Keratinocyte (primary cell): Measurements from ENCODE around the gene DIS3L2. TPM values are rescaled to one million over a fixed set of nuclear protein-coding genes. Genes with fewer than 3 reads are reported as not detected.

Source experiments
- DNase-seq: peaks from one replicate; pipeline ENCODE4 v3.0.0-alpha.2; 2011; ENCODE audit warnings: low read depth, missing footprints, low spot score
- FAIRE-seq: peaks from 2 replicates; lab custom pipeline; 2011; peaks lifted over from hg19 to GRCh38; lab: Jason Lieb, UNC
- H2AFZ ChIP-seq: 2 replicates; pipeline ENCODE4 v1.6.0; 2012; ENCODE audit warnings: low read length, control low read depth, inconsistent platforms; ENCODE audit not compliant: control insufficient read depth
- H3K27ac ChIP-seq: 2 replicates; pipeline ENCODE4 v1.5.1; 2011; ENCODE audit warnings: low read length; ENCODE audit not compliant: control insufficient read depth, insufficient read depth
- H3K27me3 ChIP-seq: 3 replicates; pipeline ENCODE4 v1.6.0; 2011; ENCODE audit warnings: low read length; ENCODE audit not compliant: control insufficient read depth, insufficient read depth; ENCODE audit errors: extremely low read depth
- H3K36me3 ChIP-seq, 2 experiments: 2 replicates in 1 of 2; 3 replicates in 1 of 2; pipeline ENCODE4 v1.5.1; 2011; ENCODE audit warnings: low read length in 2 of 2, mild to moderate bottlenecking in 1 of 2; ENCODE audit not compliant: control insufficient read depth in 2 of 2, insufficient read depth in 2 of 2; ENCODE audit errors: extremely low read depth in 1 of 2
- H3K4me1 ChIP-seq: 3 replicates; pipeline ENCODE4 v1.5.1; 2011; ENCODE audit warnings: low read length; ENCODE audit not compliant: control insufficient read depth, insufficient read depth; ENCODE audit errors: extremely low read depth
- H3K4me2 ChIP-seq: 3 replicates; pipeline ENCODE4 v1.6.0; 2011; ENCODE audit warnings: low read depth, low read length; ENCODE audit not compliant: control insufficient read depth, insufficient read depth; ENCODE audit errors: extremely low read depth
- H3K4me3 ChIP-seq, 3 experiments: fragments of 200-600 bp in 1 of 3; sonication (generic) in 1 of 3; 2 replicates in 2 of 3; 3 replicates in 1 of 3; pipeline ENCODE4 v1.5.1; 2011 to 2016; ENCODE audit warnings: low read length in 3 of 3, mild to moderate bottlenecking in 3 of 3, control low read depth in 2 of 3, inconsistent platforms in 1 of 3, low read depth in 1 of 3, mixed read lengths in 1 of 3, mixed run types in 1 of 3, moderate library complexity in 1 of 3; ENCODE audit not compliant: control insufficient read depth in 2 of 3, insufficient read depth in 2 of 3; ENCODE audit errors: extremely low read depth in 1 of 3
- H3K79me2 ChIP-seq: 2 replicates; pipeline ENCODE4 v1.6.0; 2012; ENCODE audit warnings: low read length; ENCODE audit not compliant: control insufficient read depth, insufficient read depth
- H3K9ac ChIP-seq: 3 replicates; pipeline ENCODE4 v1.6.0; 2011; ENCODE audit warnings: low read length; ENCODE audit not compliant: control insufficient read depth, insufficient read depth; ENCODE audit errors: extremely low read depth
- H3K9me1 ChIP-seq: 3 replicates; pipeline ENCODE4 v1.6.0; 2011; ENCODE audit warnings: low read length; ENCODE audit not compliant: control insufficient read depth, insufficient read depth; ENCODE audit errors: extremely low read depth
- H3K9me3 ChIP-seq: 2 replicates; pipeline ENCODE4 v1.5.1; 2012; ENCODE audit warnings: low read depth, low read length; ENCODE audit not compliant: control insufficient read depth
- H4K20me1 ChIP-seq: 3 replicates; pipeline ENCODE4 v1.6.0; 2011; ENCODE audit warnings: low read length; ENCODE audit not compliant: control insufficient read depth, insufficient read depth; ENCODE audit errors: extremely low read depth
- CTCF ChIP-seq, 3 experiments: IDR thresholded peaks in 1 of 3; conservative IDR thresholded peaks in 1 of 3; optimal IDR thresholded peaks in 1 of 3; 2 replicates in 2 of 3; 3 replicates in 1 of 3; pipeline versions ENCODE3 to v1.5.1; 2011; ENCODE audit warnings: low read length in 3 of 3, mild to moderate bottlenecking in 3 of 3, moderate library complexity in 2 of 3, control low read depth in 1 of 3, inconsistent platforms in 1 of 3; ENCODE audit not compliant: insufficient read depth in 2 of 3; ENCODE audit errors: extremely low read depth in 1 of 3
- EZH2 ChIP-seq: IDR thresholded peaks from one replicate; pipeline ENCODE4 v1.6.1; 2012; ENCODE audit warnings: inconsistent platforms, mild to moderate bottlenecking, low read length, moderate library complexity
- dilution Hi-C: fragments of 300-500 bp; cut with MboI; formaldehyde crosslinking; loops from one replicate; pipeline ENCODE4 v1.7.0; 2020; ENCODE audit warnings: low sequenced_read_pairs; ENCODE audit not compliant: extremely low pct_ligation_motif_present
- polyA plus RNA-seq, 5 experiments: library from polyadenylated mRNA; depleted of rRNA in 3 of 5; stranded (reverse) in 3 of 5; stranded (forward) in 1 of 5; unstranded in 1 of 5; fragments of >200 nt; gene quantifications; 1 replicate in 1 of 5; 2 replicates in 3 of 5; 3 replicates in 1 of 5; pipeline versions ENCODE4 v1.2.1 to v1.2.3, GENCODE V29; 2011 to 2012; ENCODE audit warnings: missing spikeins in 2 of 5, low read depth in 1 of 5, low replicate concordance in 1 of 5

The DIS3L2 gene
- polyA plus RNA-seq, 1 donor (not counting 4 experiments of a cell fraction or from before 2014, with no cell fraction given), result 8.6 TPM

GRCh38 chr2:232341739-232342126, 380.2 kb downstream of the DIS3L2 start:
- no peak for DNase-seq
- TF ChIP-seq CTCF (optimal IDR thresholded peaks at IDR 0.05 in 1 of 3, IDR thresholded peaks at IDR 0.05 in 1 of 3, conservative IDR thresholded peaks at IDR 0.05 in 1 of 3; ENCODE audit: extremely low read depth in 1 of 3, insufficient read depth in 2 of 3, low read length in 3 of 3), result no peak
- no peak for TF ChIP-seq EZH2
- H3K9me1 ChIP-seq, result no peaks in the 10 kb centered on the region
- no peaks in the 10 kb centered on the region for H3K9me3 ChIP-seq
- H3K36me3 ChIP-seq, result no peaks in the 10 kb centered on the region
- no peaks in the 10 kb centered on the region for H3K4me1 ChIP-seq
- no peak overlapping the region for H3K4me3 ChIP-seq
- H2AFZ ChIP-seq, result no peak overlapping the region
- FAIRE-seq, result no peak
- no peaks in the 10 kb centered on the region for H3K79me2 ChIP-seq
- H3K27me3 ChIP-seq, result no peaks in the 10 kb centered on the region
- no peak overlapping the region for H3K9ac ChIP-seq
- no peak overlapping the region for H3K4me2 ChIP-seq
- dilution Hi-C loops, result no loop called here
- H4K20me1 ChIP-seq, result no peaks in the 10 kb centered on the region
- H3K27ac ChIP-seq, result no peak overlapping the region

- DNase-seq, result no peak
- H3K4me1 ChIP-seq, result no peaks in the 10 kb centered on the region
Measured at GRCh38 chr2:232342635-232343565, 381.4 kb downstream of the DIS3L2 start.

More at GRCh38 chr2:232342635-232343565, 381.4 kb downstream of the DIS3L2 start:
- Histone ChIP-seq H3K9me1 (no peaks in the 10 kb centered on the region), H2AFZ (no peak overlapping the region), H3K27me3 (no peaks in the 10 kb centered on the region), H3K4me3 (no peak overlapping the region), H3K9me3 (no peaks in the 10 kb centered on the region), H4K20me1 (no peaks in the 10 kb centered on the region), H3K36me3 (no peaks in the 10 kb centered on the region), H3K4me2 (no peak overlapping the region), H3K27ac (no peak overlapping the region), H3K9ac (no peak overlapping the region), H3K79me2 (no peaks in the 10 kb centered on the region)
- dilution Hi-C loops, result no loop called here
- FAIRE-seq, result no peak
- TF ChIP-seq CTCF (optimal IDR thresholded peaks at IDR 0.05 in 1 of 3, IDR thresholded peaks at IDR 0.05 in 1 of 3, conservative IDR thresholded peaks at IDR 0.05 in 1 of 3; ENCODE audit: extremely low read depth in 1 of 3, insufficient read depth in 2 of 3, low read length in 3 of 3), result no peak
- no peak for TF ChIP-seq EZH2
